Measurements from ENCODE around the gene SKI.
A peak's percentile ranks its signal among the peaks of the same experiment; 100 is the strongest.

SKI gene

GRCh38 chr1:2210786-2211185, 17.3 kb upstream of the SKI start:
- no peak for DNase-seq

- DNase-seq: no peak
These were observed 15.9 kb upstream of the SKI start for GRCh38 chr1:2212274-2212531.

- DNase-seq: peak; percentile 73
These were observed 15.3 kb upstream of the SKI start for GRCh38 chr1:2212532-2213491.

GRCh38 chr1:2213576-2214505, 14.3 kb upstream of the SKI start:
- no peak for DNase-seq

- DNase-seq: no peak
These were observed 13.4 kb upstream of the SKI start for GRCh38 chr1:2214541-2215241.

GRCh38 chr1:2215329-2215728, 12.8 kb upstream of the SKI start:
- DNase-seq: no peak

- DNase-seq: no peak
These were observed 12.0 kb upstream of the SKI start for GRCh38 chr1:2215909-2216766.

GRCh38 chr1:2216767-2217058, 11.4 kb upstream of the SKI start:
- no peak for DNase-seq

- no peak for DNase-seq
These were observed 6.8 kb upstream of the SKI start for GRCh38 chr1:2221271-2221670.

GRCh38 chr1:2224170-2224584, 3.9 kb upstream of the SKI start:
- DNase-seq: no peak

- no peak for DNase-seq
These were observed 3.3 kb upstream of the SKI start for GRCh38 chr1:2224631-2225428.

- DNase-seq: no peak
These were observed 1.4 kb upstream of the SKI start for GRCh38 chr1:2226525-2227345.

- peak; percentile 97 for DNase-seq
These were observed 568 bp upstream of the SKI start for GRCh38 chr1:2227346-2228156.

GRCh38 chr1:2228694-2229036, 546 bp downstream of the SKI start:
- no peak for DNase-seq

GRCh38 chr1:2229037-2229864, 1.1 kb downstream of the SKI start:
- DNase-seq: peak; percentile 44

- no peak for DNase-seq
These were observed 2.0 kb downstream of the SKI start for GRCh38 chr1:2229911-2230731.

GRCh38 chr1:2230781-2231531, 2.8 kb downstream of the SKI start:
- no peak for DNase-seq

Measured in NCI-H2171 (cell line).